ENCODE data around the gene THY1.
"Not testable (repeated sequence)": the region's sequence is repeated elsewhere in the genome, so short reads cannot be mapped to it uniquely, and the experiment has no call there.

Gene THY1

GRCh38 chr11:119417726-119418540, 5.0 kb downstream of the THY1 start:
- peak in 1 of 3 donors; percentile 15 for DNase-seq

GRCh38 chr11:119416606-119417580, 6.1 kb downstream of the THY1 start:
- no peak for DNase-seq

GRCh38 chr11:119415966-119416365, 7.0 kb downstream of the THY1 start:
- DNase-seq = no peak

- no peak for DNase-seq
Observed at GRCh38 chr11:119415517-119415916, 7.5 kb downstream of the THY1 start.

- no peak for DNase-seq
Observed at GRCh38 chr11:119414734-119415133, 8.2 kb downstream of the THY1 start.

- DNase-seq = no peak
Observed at GRCh38 chr11:119414321-119414720, 8.7 kb downstream of the THY1 start.

- DNase-seq = no peak
Observed at GRCh38 chr11:119412072-119412471, 10.9 kb downstream of the THY1 start.

- no peak for DNase-seq
Observed at GRCh38 chr11:119410501-119410900, 12.5 kb downstream of the THY1 start.

- no peak for DNase-seq
Observed at GRCh38 chr11:119409731-119410130, 13.2 kb downstream of the THY1 start.

- DNase-seq = peak; percentile 31 to 53 (median 36)
Observed at GRCh38 chr11:119406005-119406404, 17.0 kb downstream of the THY1 start.

- not testable (repeated sequence) for DNase-seq
Observed at GRCh38 chr11:119405448-119405847, 17.5 kb downstream of the THY1 start.

GRCh38 chr11:119404872-119405271, 18.1 kb downstream of the THY1 start:
- no peak for DNase-seq

GRCh38 chr11:119403021-119403420, 20.0 kb downstream of the THY1 start:
- no peak for DNase-seq

- no peak for DNase-seq
Observed at GRCh38 chr11:119402470-119402869, 20.5 kb downstream of the THY1 start.

- no peak for DNase-seq
Observed at GRCh38 chr11:119400860-119401259, 22.1 kb downstream of the THY1 start.

- no peak for DNase-seq
Observed at GRCh38 chr11:119397740-119398139, 25.2 kb downstream of the THY1 start.

- no peak for DNase-seq
Observed at GRCh38 chr11:119396835-119397234, 26.1 kb downstream of the THY1 start.

GRCh38 chr11:119391275-119391674, 31.7 kb downstream of the THY1 start:
- DNase-seq = no peak

- DNase-seq = no peak
Observed at GRCh38 chr11:119389611-119390254, 33.2 kb downstream of the THY1 start.

GRCh38 chr11:119388103-119388502, 34.9 kb downstream of the THY1 start:
- DNase-seq = no peak

GRCh38 chr11:119384332-119384731, 38.6 kb downstream of the THY1 start:
- no peak for DNase-seq

- DNase-seq = not testable (repeated sequence)
Observed at GRCh38 chr11:119382513-119382912, 40.5 kb downstream of the THY1 start.

- no peak for DNase-seq
Observed at GRCh38 chr11:119382101-119382500, 40.9 kb downstream of the THY1 start.

Data from suppressor macrophage treated with lipopolysaccharide for 1 hour (primary cell).